HEK293T (cell line): Measurements from ENCODE around the gene HIVEP3.

Experiments
- FOXM1 ChIP-seq: fragments of 450-650 bp; IDR thresholded peaks from 2 replicates; pipeline ENCODE4 v1.6.1; 2017; ENCODE audit warnings: mild to moderate bottlenecking, borderline replicate concordance
- NFRKB ChIP-seq: fragments of 450-650 bp; IDR thresholded peaks from 2 replicates; pipeline ENCODE4 v1.6.1; 2016; ENCODE audit warnings: mild to moderate bottlenecking, moderate library complexity
- SP1 ChIP-seq: fragments of 450-650 bp; IDR thresholded peaks from 2 replicates; pipeline ENCODE4 v1.6.1; 2017
- TARDBP ChIP-seq: fragments of 450-650 bp; IDR thresholded peaks from 2 replicates; pipeline ENCODE4 v1.6.1; 2016

DNA sequence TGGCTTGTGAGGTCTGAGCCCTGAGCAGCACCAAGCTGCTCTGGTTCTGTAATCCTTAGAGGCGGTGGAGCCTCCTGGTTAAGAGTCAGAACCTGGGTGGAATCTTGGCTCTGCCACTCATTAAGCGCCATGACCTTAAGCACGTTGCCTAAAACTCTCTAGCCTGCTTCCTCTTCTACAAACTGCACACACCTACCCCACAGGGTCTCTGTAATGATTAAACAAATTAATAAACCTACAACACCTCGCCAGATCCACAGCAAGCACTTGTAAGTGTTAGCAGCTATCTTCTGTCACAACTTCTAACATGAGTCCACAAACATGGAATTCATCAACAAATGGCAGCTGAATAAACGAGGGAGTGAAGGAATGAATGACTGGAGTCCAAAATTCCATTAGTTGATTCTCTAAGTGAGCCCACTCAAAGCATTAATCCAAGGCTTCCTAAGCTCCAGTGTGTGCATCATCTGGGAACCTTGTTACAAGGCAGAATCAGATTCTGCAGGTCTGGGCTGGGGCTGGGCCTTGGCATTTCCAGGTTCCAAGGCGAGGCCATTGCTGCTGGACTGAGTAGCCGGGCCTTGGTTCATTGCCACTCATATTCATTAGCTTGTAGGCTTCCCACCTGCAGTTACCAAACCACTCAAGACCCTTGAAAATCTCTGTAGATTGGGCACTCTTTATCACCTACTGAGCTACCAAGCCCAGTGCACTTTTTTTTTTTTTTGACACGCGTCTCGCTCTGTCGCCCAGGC, 168.6 kb downstream of the HIVEP3 start:
- TF ChIP-seq SP1 (no peak), FOXM1 (no peak), TARDBP (no peak), NFRKB (no peak)
